GM21447 (cell line): ENCODE results near the gene KRIT1.
"Not testable (repeated sequence)": the region's sequence is repeated elsewhere in the genome, so short reads cannot be mapped to it uniquely, and the experiment has no call there.

Source experiments
- ATAC-seq: cut with Tn5 transposase; IDR thresholded peaks from one replicate; pipeline ENCODE4 v1.9.1; 2021; ENCODE audit not compliant: unreplicated experiment

KRIT1 gene

DNA sequence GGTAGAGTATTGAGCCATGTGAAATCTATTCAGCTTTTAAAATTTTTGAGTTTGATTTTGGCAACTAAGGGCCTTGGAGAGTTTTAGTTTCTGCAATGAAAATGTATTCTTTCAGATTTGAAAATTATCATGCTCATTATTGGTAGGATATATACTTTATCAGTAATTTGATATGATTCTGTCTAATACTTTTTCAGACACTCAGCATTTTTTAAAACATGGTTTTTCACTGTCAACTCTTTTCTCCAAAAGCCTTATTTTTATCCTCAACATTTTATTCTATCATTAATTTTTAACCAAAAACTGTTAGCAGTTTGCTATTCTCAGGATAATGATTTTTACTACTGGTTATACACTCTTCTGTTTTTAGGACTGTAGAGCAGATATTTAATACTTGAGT, 4.9 kb upstream of the KRIT1 start:
- ATAC-seq = no peak

DNA sequence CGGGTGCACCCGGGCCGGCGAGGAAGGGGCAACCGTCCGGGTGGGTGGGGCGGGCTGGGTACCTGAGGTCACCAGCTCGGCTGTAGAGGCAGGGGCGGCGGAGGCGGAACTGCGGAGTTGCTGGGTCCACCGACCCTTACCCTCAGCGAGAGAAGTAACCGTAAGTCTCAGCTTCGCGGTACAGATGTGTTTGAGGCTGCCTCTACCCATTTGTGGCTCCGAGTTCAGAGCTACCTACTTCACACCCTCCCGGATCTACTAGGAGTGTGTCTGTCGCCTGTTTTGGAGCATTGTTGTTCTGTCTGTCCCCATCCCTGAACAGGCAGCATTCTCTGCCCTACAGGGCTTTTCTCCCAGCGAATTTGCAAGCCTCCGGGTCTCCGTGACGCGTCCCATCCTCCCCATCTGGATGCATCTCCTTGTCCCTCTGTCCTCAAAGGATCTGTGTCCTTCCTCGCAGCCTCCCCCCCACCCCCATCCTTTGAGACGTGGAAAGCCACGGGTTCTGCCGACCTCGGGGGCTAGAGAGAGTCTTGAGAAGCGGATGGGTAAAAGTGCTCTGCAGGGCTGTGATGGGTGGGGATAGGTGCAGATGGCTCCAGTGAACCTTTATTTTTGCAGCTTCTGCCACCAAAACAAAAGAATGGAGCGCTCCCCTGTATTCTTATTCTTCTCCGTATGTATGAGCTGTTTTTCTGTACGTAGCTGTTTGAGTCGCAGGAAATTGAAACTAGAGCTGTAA, 817 bp upstream of the KRIT1 start:
- peak; percentile 29 for ATAC-seq

DNA sequence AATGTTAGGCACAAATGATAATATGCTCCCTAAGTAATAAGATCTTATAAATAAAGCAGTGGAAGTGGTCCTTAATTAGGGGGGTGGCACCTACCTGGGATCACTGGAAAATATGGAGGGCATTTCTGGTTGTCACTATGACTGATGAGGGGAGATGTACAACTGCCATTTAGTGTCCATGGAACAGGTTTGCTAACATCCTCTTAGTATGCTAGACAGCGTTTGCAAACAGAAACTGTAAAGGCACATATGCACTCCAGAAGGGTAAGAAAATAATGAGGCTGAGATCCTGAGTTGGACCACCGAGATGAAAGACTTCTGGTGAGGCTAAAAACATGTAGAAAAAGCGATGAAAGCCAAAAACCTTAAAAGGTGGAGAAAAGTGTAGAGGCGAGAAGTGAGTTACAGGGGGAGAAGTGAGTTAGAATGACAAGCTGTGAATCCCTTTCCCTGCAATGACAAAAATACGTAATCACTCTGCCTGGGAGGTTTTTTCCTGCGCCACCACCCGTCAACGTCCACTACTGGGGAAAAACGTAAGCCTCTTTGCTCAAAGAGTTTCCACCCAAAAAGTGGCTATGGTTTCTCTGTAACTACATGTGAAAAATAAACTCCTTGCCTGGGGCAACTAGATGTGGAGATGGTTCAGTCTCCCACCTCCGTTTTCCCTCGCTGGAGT, 767 bp downstream of the KRIT1 start:
- peak; percentile 5 for ATAC-seq

DNA sequence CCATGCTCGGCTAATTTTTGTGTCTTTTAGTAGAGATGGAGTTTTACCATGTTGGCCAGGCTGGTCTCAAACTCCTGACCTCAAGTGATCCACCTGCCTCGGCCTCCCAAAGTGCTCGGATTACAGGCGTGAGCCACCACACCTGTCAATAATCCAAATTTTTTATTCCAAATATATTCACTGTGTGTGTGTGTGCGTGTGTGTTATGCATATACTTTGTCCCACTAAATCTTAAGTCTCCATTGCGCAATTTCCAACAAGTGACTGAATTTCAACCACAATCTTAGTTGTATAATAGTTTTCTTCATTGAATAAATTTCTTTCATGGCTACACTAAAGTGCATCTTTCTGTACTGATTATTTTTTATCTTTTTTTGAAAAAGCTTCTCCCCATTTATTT, 2.7 kb downstream of the KRIT1 start:
- ATAC-seq = no peak

DNA sequence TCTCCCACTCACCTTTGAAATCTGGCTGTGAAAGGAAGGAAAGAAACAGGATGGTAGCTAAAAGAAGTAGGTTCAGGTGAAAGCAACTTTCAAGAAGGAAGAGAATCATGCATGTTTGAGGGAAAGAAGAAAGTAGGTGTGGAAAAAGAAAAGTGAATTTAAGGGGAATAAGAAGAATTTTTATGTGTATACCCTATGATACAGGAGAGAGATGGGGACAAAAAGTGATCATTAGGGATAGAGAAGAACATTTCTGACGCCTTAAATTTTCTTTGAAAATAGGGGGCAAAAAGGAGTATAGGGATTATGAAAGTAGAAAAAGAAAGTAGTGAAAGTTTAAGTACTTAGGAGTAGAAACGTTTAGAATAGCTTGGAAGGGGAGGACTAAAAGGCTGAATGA, 15.2 kb downstream of the KRIT1 start:
- ATAC-seq = no peak

DNA sequence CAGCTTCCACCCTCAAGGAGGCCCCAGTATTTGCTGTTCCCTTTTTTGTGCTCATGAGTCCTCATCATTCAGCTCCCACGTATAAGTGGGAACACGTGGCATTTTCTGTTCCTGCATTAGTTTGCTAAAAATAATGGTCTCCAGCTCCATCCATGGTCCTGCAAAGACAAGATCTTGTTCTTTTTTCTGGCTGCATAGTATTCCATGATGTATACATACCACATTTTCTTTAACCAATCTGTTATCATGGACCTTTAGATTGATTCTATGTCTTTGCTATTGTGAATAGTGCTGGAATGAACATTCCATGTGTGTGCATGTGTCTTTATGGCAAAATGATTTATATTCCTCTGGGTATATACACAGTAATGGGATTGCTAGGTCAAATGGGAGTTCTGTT, 17.0 kb downstream of the KRIT1 start:
- ATAC-seq = no peak

DNA sequence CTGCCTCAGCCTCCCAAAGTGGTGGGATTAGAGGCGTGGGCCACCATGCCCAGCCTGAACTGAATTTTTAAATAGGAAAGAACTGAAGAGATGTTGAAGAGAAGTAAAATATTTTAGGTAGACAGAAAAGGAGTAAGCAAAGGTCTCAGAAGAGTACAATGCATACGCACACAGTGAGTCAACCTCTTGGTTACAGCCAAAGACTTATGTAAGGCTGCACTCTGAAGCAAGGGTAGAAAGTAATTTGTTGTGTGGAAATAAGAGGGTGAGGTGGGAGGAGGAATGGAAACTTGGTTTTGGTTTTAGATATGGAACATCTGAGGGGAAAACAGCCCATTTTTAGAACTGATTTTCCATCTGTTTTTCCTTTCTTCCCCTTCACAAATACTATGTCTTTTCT, 17.6 kb downstream of the KRIT1 start:
- ATAC-seq = no peak

DNA sequence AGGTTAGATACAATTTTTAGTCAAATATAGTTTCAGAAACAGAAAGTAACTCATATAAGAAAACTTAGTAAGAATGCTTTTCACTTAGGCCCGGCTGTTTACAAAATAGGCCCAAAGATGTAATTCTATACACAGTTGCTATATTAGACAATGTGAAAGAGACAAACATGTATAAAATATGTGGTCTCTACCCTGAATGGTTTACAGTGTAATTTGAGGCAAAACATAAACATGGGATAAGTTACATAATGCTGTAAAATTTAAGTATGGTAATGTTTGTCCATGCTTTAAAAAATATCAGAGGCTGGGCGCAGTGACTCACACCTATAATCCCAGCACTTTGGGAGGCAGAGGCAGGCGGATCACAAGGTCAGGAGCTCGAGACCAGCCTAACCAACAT, 18.7 kb downstream of the KRIT1 start:
- ATAC-seq = no peak

DNA sequence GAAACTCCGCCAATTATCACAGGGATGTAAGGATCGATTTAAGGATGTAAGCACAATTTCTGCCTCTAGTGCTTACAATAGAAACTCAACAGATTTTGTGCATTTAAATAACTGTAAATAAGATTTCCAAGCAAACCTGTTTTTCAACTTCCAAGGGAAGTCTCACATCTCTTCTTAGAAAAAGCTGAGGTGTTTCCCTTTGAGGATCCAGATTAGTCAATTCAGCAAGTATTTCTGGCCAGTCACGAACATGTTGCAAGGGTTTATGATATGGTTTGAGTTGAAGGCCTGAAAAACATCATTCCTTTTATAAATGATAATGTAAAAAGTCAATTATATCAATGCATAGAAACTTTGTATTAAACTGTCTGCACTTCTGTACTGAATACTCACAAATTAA, 23.9 kb downstream of the KRIT1 start:
- ATAC-seq = no peak

DNA sequence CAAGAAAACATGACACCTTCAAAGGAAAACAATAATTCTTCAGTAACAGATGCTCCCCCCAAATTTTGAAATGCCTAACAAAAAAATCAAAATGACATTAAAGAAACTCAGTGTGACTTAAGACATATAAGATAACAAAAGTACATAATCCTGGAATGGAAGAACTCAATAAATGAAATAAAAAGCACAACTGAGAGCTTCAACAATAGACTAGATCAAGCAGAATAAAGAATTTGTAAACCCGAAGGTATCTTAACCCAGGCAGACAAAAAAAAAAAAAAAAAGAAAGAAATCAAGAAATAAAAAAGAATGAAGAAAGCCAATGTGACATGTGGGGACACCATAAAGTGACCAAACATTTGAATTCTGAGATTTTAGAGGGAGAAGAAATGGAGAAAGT, 39.0 kb downstream of the KRIT1 start:
- no peak for ATAC-seq

DNA sequence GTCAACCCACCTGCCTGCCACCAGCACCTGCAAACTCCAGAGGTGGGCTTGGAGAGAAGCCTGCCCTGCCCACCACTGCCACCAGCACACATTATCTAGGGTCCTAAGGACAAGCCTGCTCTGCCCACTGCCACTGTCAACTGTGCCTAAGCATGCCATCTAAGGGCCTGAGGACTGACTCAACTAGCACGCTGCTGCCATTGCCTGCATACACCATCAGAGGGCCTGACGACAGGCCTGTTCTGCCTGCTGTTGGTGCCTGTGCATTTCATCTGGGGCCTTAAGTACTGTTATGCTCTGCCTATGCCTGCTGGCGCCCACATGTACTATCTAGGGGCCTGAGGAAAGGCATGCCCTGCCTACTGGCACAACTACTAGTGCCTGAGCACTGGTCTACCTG, 39.7 kb downstream of the KRIT1 start:
- no peak for ATAC-seq

DNA sequence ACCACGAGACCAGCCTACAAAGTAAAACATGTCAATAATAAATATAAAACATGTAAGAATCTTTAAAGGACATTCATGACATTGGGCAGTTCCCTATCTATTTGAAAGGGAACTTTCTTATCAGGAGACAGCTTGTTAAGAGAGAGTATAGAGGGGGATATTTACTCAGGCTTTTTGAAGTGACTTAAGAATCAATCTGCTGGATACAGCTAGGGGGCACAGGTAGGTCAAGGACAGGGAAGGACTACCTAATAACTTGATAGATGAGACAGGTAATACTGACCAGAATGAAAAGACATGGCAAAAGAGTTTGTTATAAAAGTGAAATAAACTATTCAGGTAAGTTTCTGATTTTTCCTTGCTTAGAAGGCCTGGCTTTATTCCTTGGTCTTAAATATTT, 44.9 kb downstream of the KRIT1 start:
- no peak for ATAC-seq

DNA sequence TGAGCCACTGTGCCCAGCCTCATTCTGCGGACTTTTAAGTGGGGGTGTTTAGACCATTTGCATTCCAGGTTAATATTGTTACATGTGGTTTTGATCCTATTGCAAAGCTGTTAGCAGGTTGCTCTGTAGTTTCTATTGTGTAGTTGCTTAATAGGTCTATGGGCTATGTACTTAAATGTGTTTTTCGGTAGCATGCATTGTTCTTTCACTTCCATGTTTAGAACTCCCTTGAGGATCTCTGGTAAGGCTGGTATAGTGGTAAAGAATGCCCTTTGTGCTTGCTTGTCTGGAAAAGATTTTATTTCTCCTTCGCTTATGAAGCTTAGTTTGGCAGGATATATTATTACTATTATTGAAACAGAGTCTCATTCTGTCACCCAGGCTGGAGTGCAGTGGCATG, 53.4 kb downstream of the KRIT1 start:
- ATAC-seq = no peak

DNA sequence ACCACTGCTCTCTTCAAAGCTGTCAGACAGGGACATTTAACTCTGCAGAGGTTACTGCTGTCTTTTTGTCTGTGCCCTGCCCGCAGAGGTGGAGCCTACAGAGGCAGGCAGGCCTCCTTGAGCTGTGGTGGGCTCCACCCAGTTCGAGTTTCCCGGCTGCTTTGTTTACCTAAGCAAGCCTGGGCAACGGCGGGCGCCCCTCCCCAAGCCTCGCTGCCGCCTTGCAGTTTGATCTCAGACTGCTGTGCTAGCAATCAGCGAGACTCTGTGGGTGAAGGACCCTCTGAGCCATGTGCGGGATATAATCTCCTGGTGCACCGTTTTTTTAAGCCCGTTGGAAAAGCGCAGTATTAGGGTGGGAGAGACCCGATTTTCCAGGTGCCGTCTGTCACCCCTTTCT, 56.5 kb downstream of the KRIT1 start:
- not testable (repeated sequence) for ATAC-seq

DNA sequence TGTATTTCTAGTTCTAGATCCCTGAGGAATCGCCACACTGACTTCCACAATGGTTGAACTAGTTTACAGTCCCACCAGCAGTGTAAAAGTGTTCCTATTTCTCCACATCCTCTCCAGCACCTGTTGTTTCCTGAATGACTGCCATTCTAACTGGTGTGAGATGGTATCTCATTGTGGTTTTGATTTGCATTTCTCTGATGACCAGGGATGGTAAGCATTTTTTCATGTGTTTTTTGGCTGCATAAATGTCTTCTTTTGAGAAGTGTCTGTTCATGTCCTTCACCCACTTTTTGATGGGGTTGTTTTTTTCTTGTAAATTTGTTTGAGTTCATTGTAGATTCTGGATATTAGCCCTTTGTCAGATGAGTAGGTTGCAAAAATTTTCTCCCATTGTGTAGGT, 61.4 kb downstream of the KRIT1 start:
- ATAC-seq = not testable (repeated sequence)

DNA sequence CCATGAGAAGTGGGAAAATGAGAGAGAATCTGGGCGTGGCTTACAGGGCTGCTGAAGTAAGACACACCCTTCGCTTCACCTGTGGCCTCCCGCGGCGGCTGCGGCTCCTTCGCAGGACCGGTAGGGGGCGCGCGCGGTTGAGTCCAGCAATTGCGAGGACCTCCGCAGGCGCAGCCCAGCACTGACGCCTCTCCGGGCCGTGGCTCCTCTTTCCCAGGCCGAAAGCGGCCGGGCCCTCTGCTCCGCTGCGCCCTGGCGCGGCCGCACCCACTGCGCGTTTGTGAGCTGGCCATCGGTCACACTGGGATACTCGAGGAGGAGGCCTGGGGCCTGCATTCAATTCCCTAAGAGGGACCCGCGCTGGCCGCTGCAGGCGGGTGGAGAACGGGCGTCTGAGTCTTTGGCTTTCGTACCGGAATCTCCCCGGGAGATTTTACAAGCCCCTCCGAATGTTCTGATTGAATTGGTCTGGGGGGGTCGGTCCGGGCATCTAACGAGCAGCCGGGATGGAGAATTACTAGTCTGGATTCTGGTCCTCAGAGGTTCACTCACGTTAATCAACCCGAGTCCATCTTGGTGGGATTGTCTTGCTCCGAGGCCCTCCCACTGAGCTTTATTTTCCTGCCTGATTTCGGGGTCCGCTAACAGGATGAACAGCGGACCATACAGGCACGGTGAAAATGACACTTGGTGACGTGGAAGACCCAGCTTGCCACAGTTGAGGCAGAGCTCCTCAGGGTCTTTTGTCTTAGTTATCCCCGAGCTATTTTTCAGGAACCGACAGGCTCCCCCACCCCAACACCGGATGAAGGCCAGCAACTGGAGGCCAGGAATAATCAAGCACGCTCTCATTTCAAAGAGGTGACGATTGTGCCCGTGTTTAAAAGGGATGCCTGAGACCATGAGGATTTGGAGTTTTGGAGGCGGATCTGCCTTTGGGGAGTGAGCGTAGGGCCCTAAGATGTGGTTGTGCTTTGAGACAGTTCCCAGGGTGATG, 66.5 kb downstream of the KRIT1 start, which contains the start of gene LRRD1:
TSS of gene LRRD1 (minus strand) at position 215 of the 997 bp plus-strand sequence. CDS start 13,940 bp downstream, outside the sequence.
- peak; percentile 99 for ATAC-seq

DNA sequence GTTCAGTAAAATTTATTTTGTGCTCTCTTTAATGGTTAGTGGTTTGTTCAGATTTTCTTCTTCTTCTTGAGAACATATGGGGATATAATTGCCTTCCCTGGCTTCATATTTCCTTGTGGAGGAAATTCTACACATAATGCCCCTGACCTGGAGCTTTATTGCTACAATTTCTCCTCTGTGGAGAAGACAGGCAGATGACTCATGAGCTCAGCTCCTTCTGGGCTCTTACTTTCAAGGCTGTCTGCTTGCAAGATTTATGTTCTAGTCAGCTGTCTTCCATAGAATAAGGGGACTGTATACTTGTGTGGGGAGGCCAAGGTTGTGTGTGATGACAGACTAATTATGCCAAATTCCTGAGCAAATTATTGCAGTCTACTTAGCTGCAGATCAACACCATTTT, 68.4 kb downstream of the KRIT1 start:
- ATAC-seq = no peak

DNA sequence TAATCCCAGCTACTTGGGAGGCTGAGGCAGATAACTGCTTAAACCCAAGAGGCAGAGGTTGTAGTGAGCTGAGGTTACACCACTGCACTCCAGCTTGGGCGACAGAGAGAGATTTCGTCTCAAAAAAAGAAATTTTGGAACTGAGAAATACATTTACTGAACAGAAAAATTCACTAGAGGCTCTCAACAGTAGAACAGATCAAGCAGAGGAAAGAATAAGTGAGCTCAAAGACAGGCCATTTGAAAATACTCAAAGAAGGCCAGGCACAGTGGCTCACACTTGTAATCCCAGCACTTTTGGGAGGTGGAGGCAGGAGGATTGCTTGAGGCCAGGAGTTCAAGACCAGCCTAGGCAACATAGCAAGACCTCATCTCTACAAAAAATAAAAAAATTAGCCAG, 76.2 kb downstream of the KRIT1 start:
- ATAC-seq = not testable (repeated sequence)

DNA sequence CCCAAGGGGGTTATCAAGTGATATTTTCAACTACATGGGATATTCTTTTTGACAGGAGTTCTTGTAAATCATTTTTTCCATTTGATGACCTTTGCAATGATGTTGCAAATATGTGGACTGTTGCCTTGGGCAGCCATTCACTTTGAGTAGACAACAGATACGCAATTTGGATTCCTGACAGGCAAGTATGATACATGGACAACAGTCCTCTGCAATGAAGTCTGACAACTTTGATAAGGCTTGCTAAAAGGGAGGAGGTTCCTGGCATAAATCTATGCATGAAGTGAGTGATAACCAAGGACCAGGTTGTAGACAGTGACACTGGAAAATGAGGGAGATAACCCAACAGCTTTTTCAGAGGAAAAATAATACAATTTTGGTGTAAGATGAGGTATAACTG, 84.4 kb downstream of the KRIT1 start:
- no peak for ATAC-seq

DNA sequence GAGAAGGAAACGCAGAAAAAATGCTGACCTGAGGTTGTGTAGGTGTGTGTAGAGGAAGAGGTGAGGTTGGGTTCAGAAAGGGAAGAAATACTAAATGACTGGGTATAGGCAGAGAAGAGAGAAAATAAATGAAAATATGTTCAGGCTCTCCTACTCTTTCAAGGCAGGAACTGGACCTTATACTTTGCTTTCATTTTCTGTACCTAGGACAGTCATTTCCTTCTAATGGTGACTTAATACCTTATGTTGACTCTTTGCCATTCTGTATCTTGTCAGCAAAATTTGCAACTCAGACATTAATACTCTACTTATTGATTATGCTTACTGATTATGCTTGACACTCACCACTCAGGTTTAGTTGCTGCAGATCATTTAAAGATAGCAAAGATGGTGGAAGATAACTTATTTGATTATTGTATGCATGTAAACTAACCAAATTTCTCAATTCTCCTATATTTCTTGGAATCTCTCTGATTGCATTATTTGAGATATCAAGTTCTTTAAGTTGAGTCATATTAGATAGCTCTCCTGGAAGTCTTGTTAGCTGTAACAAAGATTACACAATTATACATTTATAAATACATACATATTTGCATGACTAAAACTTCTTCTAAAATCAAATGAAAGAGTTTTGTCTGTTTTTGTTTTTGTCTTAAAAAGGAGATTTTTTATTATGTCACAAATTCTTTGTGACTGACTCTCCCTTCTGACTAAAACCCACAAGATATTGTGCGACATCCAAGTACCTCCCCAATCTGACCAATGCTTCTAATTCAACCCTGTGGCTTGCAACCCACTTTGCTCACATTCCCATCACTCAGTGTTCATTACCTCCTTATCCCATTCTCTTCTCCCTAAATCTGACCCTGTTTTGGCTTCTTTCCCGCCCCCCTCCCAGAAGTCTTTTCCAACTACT, 86.8 kb downstream of the KRIT1 start:
- peak; percentile 79 for ATAC-seq
